ENCODE data around the gene STUM. TPM values are rescaled to one million over a fixed set of nuclear protein-coding genes. Genes with fewer than 3 reads are reported as not detected.

The STUM gene
- total RNA-seq, 4 donors from 2014 or later = 1.4 to 4.1 (median 3.3) TPM

- no peak for DNase-seq
- intact Hi-C loops (cut with DNase I; ENCODE audit: low total_unique reads) (loop anchor here (5.0 to 10.0 kb wide), 2 partner anchors 62 to 194 kb away; no protein-coding TSS in a partner anchor), in situ Hi-C loops (cut with MboI; ENCODE audit: low pct_ligation_motif_present in 1 of 4, low pct_unique_long_range_greater_than_20kb in 1 of 4, low sequenced_read_pairs in 3 of 4) (loop anchor here in 2 of 4 donors (10.0 to 25.0 kb wide), 2 partner anchors 192 to 804 kb away; no protein-coding TSS in a partner anchor)
- H3K36me3 ChIP-seq = no peaks in the 10 kb centered on the region
- no peak for TF ChIP-seq EP300 (IDR thresholded peaks at IDR 0.05; ENCODE audit: low read depth)
- no peak for TF ChIP-seq POLR2A (IDR thresholded peaks at IDR 0.05)
- TF ChIP-seq POLR2AphosphoS5 (IDR thresholded peaks at IDR 0.05) = no peak
- TF ChIP-seq CTCF (IDR thresholded peaks at IDR 0.05) = no peak
- no peaks in the 10 kb centered on the region for H3K27me3 ChIP-seq
- H3K4me3 ChIP-seq = no peak overlapping the region
- H3K27ac ChIP-seq = peak overlapping the region; percentile 59 to 68 (median 66)
- 53 to 69% methylated on average over 7 to 10 of the region's 10 CpGs for WGBS, 2 donors (ENCODE audit: low coverage in 1 of 2)
- no peaks in the 10 kb centered on the region for H3K9me3 ChIP-seq
- peaks cover 7 to 37% (median 19%) of the 10 kb centered on the region in 4 donors for H3K4me1 ChIP-seq
Observed at GRCh38 chr1:226632922-226633351, 84.4 kb downstream of the STUM start.

DNA sequence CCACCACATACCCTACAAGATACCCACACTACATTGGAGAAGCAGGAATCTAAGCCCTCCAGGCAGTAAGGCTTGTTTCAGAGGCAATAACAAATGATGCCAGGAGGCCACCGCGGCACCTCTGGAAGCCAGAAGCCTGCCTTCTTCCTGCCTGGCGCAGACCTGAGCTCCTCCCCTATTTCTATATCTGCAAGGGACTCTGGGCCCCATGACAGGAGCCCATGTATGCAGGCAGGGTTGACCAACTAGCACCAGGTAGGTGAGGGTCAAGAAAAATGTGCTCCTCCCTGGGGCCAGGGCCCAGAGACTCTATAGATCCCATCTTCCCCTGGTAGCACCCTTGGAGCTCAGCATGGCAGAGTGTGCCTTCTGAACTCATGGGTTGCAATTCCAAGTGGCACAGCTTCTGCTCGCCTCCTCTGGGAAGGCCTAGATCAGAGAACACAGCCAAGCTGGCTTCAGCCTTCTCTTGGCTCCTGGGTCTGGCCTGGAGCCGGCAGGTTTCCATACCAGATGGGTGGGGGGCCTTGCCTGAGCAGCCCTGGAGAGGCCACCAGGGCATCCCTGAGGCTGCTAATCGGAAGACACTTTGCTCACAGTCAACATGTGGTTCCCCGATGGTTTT, 85.1 kb downstream of the STUM start:
- no peak for TF ChIP-seq CTCF (IDR thresholded peaks at IDR 0.05)
- TF ChIP-seq POLR2AphosphoS5 (IDR thresholded peaks at IDR 0.05) = no peak
- no peak for TF ChIP-seq EP300 (IDR thresholded peaks at IDR 0.05; ENCODE audit: low read depth)
- TF ChIP-seq POLR2A (IDR thresholded peaks at IDR 0.05) = no peak
- WGBS, 2 donors (ENCODE audit: low coverage in 1 of 2) = 20 to 36% methylated on average over 2 to 7 of the region's 7 CpGs
- intact Hi-C loops (cut with DNase I; ENCODE audit: low total_unique reads) = loop anchor here (2.0 to 10.0 kb wide), 3 partner anchors 61 to 194 kb away; partner anchors contain the start of gene ITPKB
- Histone ChIP-seq H3K36me3 (no peaks in the 10 kb centered on the region), H3K4me3 (no peak overlapping the region), H3K27me3 (no peaks in the 10 kb centered on the region), H3K4me1 (peaks cover 7 to 43% (median 19%) of the 10 kb centered on the region in 4 donors), H3K27ac (peak overlapping the region; percentile 59 to 68 (median 66)), H3K9me3 (no peaks in the 10 kb centered on the region)
- DNase-seq = no peak
- in situ Hi-C loops (cut with MboI; ENCODE audit: low pct_ligation_motif_present in 1 of 4, low pct_unique_long_range_greater_than_20kb in 1 of 4, low sequenced_read_pairs in 3 of 4) = loop anchor here in 2 of 4 donors (10.0 to 25.0 kb wide), 2 partner anchors 191 to 804 kb away; no protein-coding TSS in a partner anchor

DNA sequence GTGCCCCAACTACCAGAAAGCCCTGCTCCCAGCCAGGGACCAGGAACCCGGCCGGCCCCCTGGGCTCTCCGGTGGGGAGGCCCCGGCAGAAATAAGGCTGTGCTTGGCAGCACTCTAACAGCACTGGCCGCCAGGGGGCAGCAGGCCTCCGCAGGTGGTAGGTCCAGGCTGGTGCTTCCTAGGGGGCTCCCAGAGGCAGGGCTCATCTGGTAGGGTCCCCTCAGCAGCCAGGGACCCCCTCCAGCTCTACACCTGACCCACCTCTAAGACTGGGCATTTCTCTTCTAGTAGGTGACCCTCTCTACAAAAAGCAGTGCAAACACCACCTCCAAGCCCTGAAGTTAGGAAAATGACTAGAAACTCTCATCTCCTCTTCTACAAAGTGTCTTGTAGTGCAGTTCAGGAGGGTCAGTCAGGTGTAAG, 85.6 kb downstream of the STUM start:
- peak; percentile 84 for DNase-seq
- H3K27me3 ChIP-seq = no peaks in the 10 kb centered on the region
- no peak overlapping the region for H3K4me3 ChIP-seq
- no peaks in the 10 kb centered on the region for H3K9me3 ChIP-seq
- peak; percentile 94 to 96 (median 94) for TF ChIP-seq CTCF (IDR thresholded peaks at IDR 0.05)
- no peak for TF ChIP-seq POLR2AphosphoS5 (IDR thresholded peaks at IDR 0.05)
- H3K27ac ChIP-seq = peak overlapping the region; percentile 59 to 68 (median 66)
- intact Hi-C loops (cut with DNase I; ENCODE audit: low total_unique reads) (loop anchor here (2.0 to 10.0 kb wide), 3 partner anchors 61 to 193 kb away; partner anchors contain the start of gene ITPKB), in situ Hi-C loops (cut with MboI; ENCODE audit: low pct_ligation_motif_present in 1 of 4, low pct_unique_long_range_greater_than_20kb in 1 of 4, low sequenced_read_pairs in 3 of 4) (loop anchor here in 2 of 4 donors (10.0 to 25.0 kb wide), 2 partner anchors 191 to 803 kb away; no protein-coding TSS in a partner anchor)
- whole genome bisulfite sequencing, 2 donors (ENCODE audit: low coverage in 1 of 2) = 2% methylated on average over 6 of the region's 6 CpGs; no CpG with 5 or more reads in 1 of the 2 donors
- peaks cover 7 to 43% (median 19%) of the 10 kb centered on the region in 4 donors for H3K4me1 ChIP-seq
- H3K36me3 ChIP-seq = no peaks in the 10 kb centered on the region

- Histone ChIP-seq H3K4me1 (peaks cover 7 to 43% (median 19%) of the 10 kb centered on the region in 4 donors), H3K27ac (peak overlapping the region; percentile 59 to 68 (median 66)), H3K4me3 (no peak overlapping the region), H3K36me3 (no peaks in the 10 kb centered on the region), H3K9me3 (no peaks in the 10 kb centered on the region), H3K27me3 (no peaks in the 10 kb centered on the region)
- TF ChIP-seq POLR2AphosphoS5 (IDR thresholded peaks at IDR 0.05) (no peak), EP300 (IDR thresholded peaks at IDR 0.05; ENCODE audit: low read depth) (no peak), POLR2A (IDR thresholded peaks at IDR 0.05) (no peak), CTCF (IDR thresholded peaks at IDR 0.05) (no peak)
- peak; percentile 7 for DNase-seq
- 81% methylated on average over 20 of the region's 22 CpGs; no CpG with 5 or more reads in 1 of the 2 donors for WGBS, 2 donors (ENCODE audit: low coverage in 1 of 2)
- in situ Hi-C loops (cut with MboI; ENCODE audit: low pct_ligation_motif_present in 1 of 4, low pct_unique_long_range_greater_than_20kb in 1 of 4, low sequenced_read_pairs in 3 of 4) = loop anchor here (5.0 to 25.0 kb wide), 4 partner anchors 188 to 803 kb away; no protein-coding TSS in a partner anchor
- intact Hi-C loops (cut with DNase I; ENCODE audit: low total_unique reads) = loop anchor here (2.0 to 10.0 kb wide), 3 partner anchors 60 to 193 kb away; partner anchors contain the start of gene ITPKB
Observed at GRCh38 chr1:226634611-226635246, 86.2 kb downstream of the STUM start.

Measured in transverse colon (tissue), 4 donors.